Liver (tissue), 9 donors: Measurements from ENCODE around the gene SCARB1. TPM values are rescaled to one million over a fixed set of nuclear protein-coding genes. Genes with fewer than 3 reads are reported as not detected.

Experiments used
- DNase-seq: peaks from one replicate; pipeline ENCODE4 v3.0.0-alpha.2; 2017; ENCODE audit warnings: low spot score
- H3K27ac ChIP-seq, 2 donors: one replicate each; pipeline ENCODE4 v1.7.0; 2013; ENCODE audit warnings: inconsistent platforms in 2 of 2, low read length in 2 of 2, control low read depth in 1 of 2, low read depth in 1 of 2, mild to moderate bottlenecking in 1 of 2
- H3K27me3 ChIP-seq, 4 donors: one replicate each; pipeline versions ENCODE4 v1.6.1 to v1.7.0; 2013; ENCODE audit warnings: low read length in 3 of 4, inconsistent platforms in 1 of 4, mild to moderate bottlenecking in 1 of 4, moderate library complexity in 1 of 4; ENCODE audit not compliant: control insufficient read depth in 4 of 4, insufficient read depth in 4 of 4
- H3K36me3 ChIP-seq, 4 donors: one replicate each; pipeline versions ENCODE4 v1.6.1 to v1.7.0; 2013; ENCODE audit warnings: low read length in 3 of 4, mild to moderate bottlenecking in 3 of 4, low read depth in 1 of 4, moderate library complexity in 1 of 4; ENCODE audit not compliant: control insufficient read depth in 4 of 4, insufficient read depth in 3 of 4
- H3K4me1 ChIP-seq, 4 donors: one replicate each; pipeline versions ENCODE4 v1.6.1 to v1.7.0; 2013; ENCODE audit warnings: low read length in 3 of 4, mild to moderate bottlenecking in 3 of 4, moderate library complexity in 1 of 4; ENCODE audit not compliant: control insufficient read depth in 4 of 4, insufficient read depth in 4 of 4
- H3K4me3 ChIP-seq, 3 donors: one replicate each; pipeline versions ENCODE4 v1.6.1 to v1.7.0; 2013; ENCODE audit warnings: low read length in 3 of 3, control low read depth in 1 of 3, low read depth in 1 of 3, mild to moderate bottlenecking in 1 of 3
- H3K9ac ChIP-seq, 2 donors: one replicate each; pipeline ENCODE4 v1.7.0; 2013; ENCODE audit warnings: low read length in 2 of 2, mild to moderate bottlenecking in 2 of 2, moderate library complexity in 2 of 2, control low read depth in 1 of 2, low read depth in 1 of 2
- H3K9me3 ChIP-seq, 4 donors: one replicate each; pipeline versions ENCODE4 v1.6.1 to v1.7.0; 2013; ENCODE audit warnings: low read length in 3 of 4; ENCODE audit not compliant: control insufficient read depth in 4 of 4
- EGR1 ChIP-seq, 2 donors: IDR thresholded peaks; 2 replicates each; pipeline ENCODE4 v1.6.1; 2016 to 2018; ENCODE audit warnings: antibody characterized with exemption in 2 of 2, low read depth in 2 of 2
- FOXA1 ChIP-seq: IDR thresholded peaks from 2 replicates; pipeline ENCODE4 v1.6.1; 2016; ENCODE audit warnings: antibody characterized with exemption
- FOXA2 ChIP-seq: IDR thresholded peaks from 2 replicates; pipeline ENCODE4 v1.6.1; 2016; ENCODE audit warnings: antibody characterized with exemption
- GABPA ChIP-seq, 2 donors: IDR thresholded peaks in 1 of 2; conservative IDR thresholded peaks in 1 of 2; 2 replicates each; pipeline ENCODE4 v1.6.1; 2016; ENCODE audit warnings: antibody characterized with exemption in 2 of 2, mild to moderate bottlenecking in 1 of 2, moderate library complexity in 1 of 2
- HNF4A ChIP-seq, 2 donors: conservative IDR thresholded peaks; 2 replicates each; pipeline ENCODE4 v1.6.1; 2016; ENCODE audit warnings: antibody characterized with exemption in 2 of 2, mild to moderate bottlenecking in 2 of 2
- HNF4G ChIP-seq: IDR thresholded peaks from 2 replicates; pipeline ENCODE4 v1.6.1; 2016; ENCODE audit warnings: antibody characterized with exemption
- JUND ChIP-seq, 2 donors: IDR thresholded peaks; 2 replicates each; pipeline ENCODE4 v1.6.1; 2016; ENCODE audit warnings: antibody characterized with exemption in 2 of 2
- NR2F2 ChIP-seq: IDR thresholded peaks from 2 replicates; pipeline ENCODE4 v1.6.1; 2016; ENCODE audit warnings: antibody characterized with exemption
- RAD21 ChIP-seq, 2 donors: IDR thresholded peaks; 2 replicates each; pipeline ENCODE4 v1.6.1; 2016; ENCODE audit warnings: antibody characterized with exemption in 2 of 2, mild to moderate bottlenecking in 2 of 2
- RXRA ChIP-seq, 2 donors: IDR thresholded peaks; 2 replicates each; pipeline ENCODE4 v1.6.1; 2017 to 2018; ENCODE audit warnings: antibody characterized with exemption in 2 of 2, mild to moderate bottlenecking in 1 of 2
- SP1 ChIP-seq: IDR thresholded peaks from 2 replicates; pipeline ENCODE4 v1.6.1; 2018; ENCODE audit warnings: antibody characterized with exemption, mild to moderate bottlenecking
- TAF1 ChIP-seq: conservative IDR thresholded peaks from 2 replicates; pipeline ENCODE4 v1.6.1; 2016; ENCODE audit warnings: antibody characterized with exemption, mild to moderate bottlenecking
- YY1 ChIP-seq: IDR thresholded peaks from 2 replicates; pipeline ENCODE4 v1.6.1; 2016; ENCODE audit warnings: antibody characterized with exemption, mild to moderate bottlenecking
- WGBS: extraction: QIAGEN DNeasy Blood & Tissue Kit; methylation state at CpG from one replicate; pipeline ENCODE4 v1.1.7; 2013; 5-methylcytosine and 5-hydroxymethylcytosine counted together
- polyA plus RNA-seq, 2 donors: library from polyadenylated mRNA; stranded (reverse) in 1 of 2; unstranded in 1 of 2; fragments of 200-250 nt in 1 of 2; fragments of >200 nt in 1 of 2; fragmentation: Nextera tagmentation in 1 of 2; extraction: Ambion mirVana in 1 of 2; gene quantifications; one replicate each; pipeline versions ENCODE4 v1.2.1 to v1.2.3, GENCODE V29; 2013 to 2015
- total RNA-seq, 2 donors: library from RNA; depleted of rRNA; stranded (reverse); fragments of >200 nt; gene quantifications; one replicate each; pipeline ENCODE4 v1.2.3, GENCODE V29; 2014
- TF ChIP-seq, protein P1 (sequence below): IDR thresholded peaks from 2 replicates; pipeline ENCODE4 v1.6.1; 2016; ENCODE audit warnings: antibody characterized with exemption
- TF ChIP-seq, protein P2 (sequence below): IDR thresholded peaks from 2 replicates; pipeline ENCODE4 v1.6.1; 2016; ENCODE audit warnings: antibody characterized with exemption, mild to moderate bottlenecking
- TF ChIP-seq, protein P3 (sequence below): IDR thresholded peaks from 2 replicates; pipeline ENCODE4 v1.6.1; 2016; ENCODE audit warnings: antibody characterized with exemption
- TF ChIP-seq, protein P4 (sequence below): fragments of 150-350 bp; IDR thresholded peaks from 2 replicates; pipeline ENCODE4 v1.5.1; 2017; ENCODE audit warnings: improper control_type of control experiment, low read depth, low read length; ENCODE audit not compliant: missing input control
- TF ChIP-seq, protein P5 (sequence below): IDR thresholded peaks from 2 replicates; pipeline ENCODE4 v1.6.1; 2016; ENCODE audit warnings: antibody characterized with exemption
- donor health status: healthy.
- donor health status: healthy.
- donor health status: healthy.
- donor health status: healthy.
- donor health status: healthy.

SCARB1 gene
- total and polyA plus RNA-seq, 4 donors, result 85.3 to 289 (median 141) TPM

DNA sequence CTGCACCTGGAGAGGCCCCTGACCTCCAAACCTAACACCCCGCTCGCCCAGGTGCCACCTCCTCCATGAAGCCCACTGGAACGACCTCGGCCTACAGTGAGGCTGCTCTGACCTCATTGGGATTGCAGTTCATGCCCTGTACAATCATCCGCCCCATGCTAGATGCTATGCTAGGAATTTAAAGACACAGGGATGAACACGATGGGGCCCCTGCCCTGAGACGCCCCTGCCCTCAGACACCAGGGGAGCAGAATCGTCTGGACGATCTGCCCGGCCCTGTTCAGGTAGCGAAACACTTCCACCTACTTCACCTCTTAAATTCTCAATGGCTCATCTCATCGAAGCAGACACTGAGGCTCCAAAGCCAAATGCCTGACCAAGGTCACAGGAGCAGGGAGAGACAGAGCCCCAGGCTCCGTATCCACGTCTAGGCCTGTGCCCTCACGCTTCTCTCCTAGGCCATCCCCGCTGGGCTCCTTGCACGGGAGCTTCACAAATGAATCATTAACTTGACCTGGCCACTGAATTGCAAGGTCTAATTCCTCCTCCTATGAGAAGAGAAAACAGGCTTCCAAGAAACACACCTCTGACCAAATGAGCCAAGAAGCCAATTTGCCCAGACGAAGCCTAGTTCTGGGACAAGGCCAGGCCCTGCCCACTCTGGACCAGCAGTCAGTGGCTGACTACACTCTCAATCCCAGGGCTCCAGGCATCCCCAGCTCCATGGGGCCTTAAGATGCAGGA is 35.2 kb downstream of the SCARB1 start:
- H3K9ac ChIP-seq, result peak overlapping the region; percentile 31 to 66

More for the DNA sequence above, 35.2 kb downstream of the SCARB1 start:
- Histone ChIP-seq H3K27me3 (no peaks in the 10 kb centered on the region), H3K27ac (peak overlapping the region; percentile 90), H3K4me3 (peak overlapping the region; percentile 18 to 42 (median 19)), H3K4me1 (peaks cover 9 to 62% (median 49%) of the 10 kb centered on the region in 4 donors), H3K36me3 (no peaks in the 10 kb centered on the region), H3K9me3 (no peaks in the 10 kb centered on the region)
- no peak for DNase-seq
- WGBS, result 39% methylated on average over 18 of the region's 18 CpGs
- peak; percentile 53 for TF ChIP-seq NR2F2
- TF ChIP-seq EGR1 (IDR thresholded peaks at IDR 0.05; ENCODE audit: low read depth in 2 of 2), result no peak
- TF ChIP-seq HNF4A (conservative IDR thresholded peaks at IDR 0.05), result peak; percentile 87 to 88
- TF ChIP-seq, protein P1, sequence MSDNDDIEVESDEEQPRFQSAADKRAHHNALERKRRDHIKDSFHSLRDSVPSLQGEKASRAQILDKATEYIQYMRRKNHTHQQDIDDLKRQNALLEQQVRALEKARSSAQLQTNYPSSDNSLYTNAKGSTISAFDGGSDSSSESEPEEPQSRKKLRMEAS, result peak; percentile 60
- TF ChIP-seq GABPA (IDR thresholded peaks at IDR 0.05 in 1 of 2, conservative IDR thresholded peaks at IDR 0.05 in 1 of 2), result peak in 1 of 2 donors; percentile 28
- TF ChIP-seq, protein P2, sequence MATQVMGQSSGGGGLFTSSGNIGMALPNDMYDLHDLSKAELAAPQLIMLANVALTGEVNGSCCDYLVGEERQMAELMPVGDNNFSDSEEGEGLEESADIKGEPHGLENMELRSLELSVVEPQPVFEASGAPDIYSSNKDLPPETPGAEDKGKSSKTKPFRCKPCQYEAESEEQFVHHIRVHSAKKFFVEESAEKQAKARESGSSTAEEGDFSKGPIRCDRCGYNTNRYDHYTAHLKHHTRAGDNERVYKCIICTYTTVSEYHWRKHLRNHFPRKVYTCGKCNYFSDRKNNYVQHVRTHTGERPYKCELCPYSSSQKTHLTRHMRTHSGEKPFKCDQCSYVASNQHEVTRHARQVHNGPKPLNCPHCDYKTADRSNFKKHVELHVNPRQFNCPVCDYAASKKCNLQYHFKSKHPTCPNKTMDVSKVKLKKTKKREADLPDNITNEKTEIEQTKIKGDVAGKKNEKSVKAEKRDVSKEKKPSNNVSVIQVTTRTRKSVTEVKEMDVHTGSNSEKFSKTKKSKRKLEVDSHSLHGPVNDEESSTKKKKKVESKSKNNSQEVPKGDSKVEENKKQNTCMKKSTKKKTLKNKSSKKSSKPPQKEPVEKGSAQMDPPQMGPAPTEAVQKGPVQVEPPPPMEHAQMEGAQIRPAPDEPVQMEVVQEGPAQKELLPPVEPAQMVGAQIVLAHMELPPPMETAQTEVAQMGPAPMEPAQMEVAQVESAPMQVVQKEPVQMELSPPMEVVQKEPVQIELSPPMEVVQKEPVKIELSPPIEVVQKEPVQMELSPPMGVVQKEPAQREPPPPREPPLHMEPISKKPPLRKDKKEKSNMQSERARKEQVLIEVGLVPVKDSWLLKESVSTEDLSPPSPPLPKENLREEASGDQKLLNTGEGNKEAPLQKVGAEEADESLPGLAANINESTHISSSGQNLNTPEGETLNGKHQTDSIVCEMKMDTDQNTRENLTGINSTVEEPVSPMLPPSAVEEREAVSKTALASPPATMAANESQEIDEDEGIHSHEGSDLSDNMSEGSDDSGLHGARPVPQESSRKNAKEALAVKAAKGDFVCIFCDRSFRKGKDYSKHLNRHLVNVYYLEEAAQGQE, result peak; percentile 68
- TF ChIP-seq FOXA2, result peak; percentile 48
- peak; percentile 90 to 92 for TF ChIP-seq JUND (IDR thresholded peaks at IDR 0.05)
- peak; percentile 70 for TF ChIP-seq HNF4G
- TF ChIP-seq, protein P3, sequence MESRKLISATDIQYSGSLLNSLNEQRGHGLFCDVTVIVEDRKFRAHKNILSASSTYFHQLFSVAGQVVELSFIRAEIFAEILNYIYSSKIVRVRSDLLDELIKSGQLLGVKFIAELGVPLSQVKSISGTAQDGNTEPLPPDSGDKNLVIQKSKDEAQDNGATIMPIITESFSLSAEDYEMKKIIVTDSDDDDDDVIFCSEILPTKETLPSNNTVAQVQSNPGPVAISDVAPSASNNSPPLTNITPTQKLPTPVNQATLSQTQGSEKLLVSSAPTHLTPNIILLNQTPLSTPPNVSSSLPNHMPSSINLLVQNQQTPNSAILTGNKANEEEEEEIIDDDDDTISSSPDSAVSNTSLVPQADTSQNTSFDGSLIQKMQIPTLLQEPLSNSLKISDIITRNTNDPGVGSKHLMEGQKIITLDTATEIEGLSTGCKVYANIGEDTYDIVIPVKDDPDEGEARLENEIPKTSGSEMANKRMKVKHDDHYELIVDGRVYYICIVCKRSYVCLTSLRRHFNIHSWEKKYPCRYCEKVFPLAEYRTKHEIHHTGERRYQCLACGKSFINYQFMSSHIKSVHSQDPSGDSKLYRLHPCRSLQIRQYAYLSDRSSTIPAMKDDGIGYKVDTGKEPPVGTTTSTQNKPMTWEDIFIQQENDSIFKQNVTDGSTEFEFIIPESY, result peak; percentile 37
- TF ChIP-seq RXRA (IDR thresholded peaks at IDR 0.05), result peak; percentile 82 to 88
- TF ChIP-seq SP1, result peak; percentile 88
- peak; percentile 22 for TF ChIP-seq FOXA1
- peak; percentile 41 to 55 for TF ChIP-seq RAD21 (IDR thresholded peaks at IDR 0.05)
- TF ChIP-seq YY1, result peak; percentile 48
- no peak for TF ChIP-seq TAF1
- TF ChIP-seq, protein P4, sequence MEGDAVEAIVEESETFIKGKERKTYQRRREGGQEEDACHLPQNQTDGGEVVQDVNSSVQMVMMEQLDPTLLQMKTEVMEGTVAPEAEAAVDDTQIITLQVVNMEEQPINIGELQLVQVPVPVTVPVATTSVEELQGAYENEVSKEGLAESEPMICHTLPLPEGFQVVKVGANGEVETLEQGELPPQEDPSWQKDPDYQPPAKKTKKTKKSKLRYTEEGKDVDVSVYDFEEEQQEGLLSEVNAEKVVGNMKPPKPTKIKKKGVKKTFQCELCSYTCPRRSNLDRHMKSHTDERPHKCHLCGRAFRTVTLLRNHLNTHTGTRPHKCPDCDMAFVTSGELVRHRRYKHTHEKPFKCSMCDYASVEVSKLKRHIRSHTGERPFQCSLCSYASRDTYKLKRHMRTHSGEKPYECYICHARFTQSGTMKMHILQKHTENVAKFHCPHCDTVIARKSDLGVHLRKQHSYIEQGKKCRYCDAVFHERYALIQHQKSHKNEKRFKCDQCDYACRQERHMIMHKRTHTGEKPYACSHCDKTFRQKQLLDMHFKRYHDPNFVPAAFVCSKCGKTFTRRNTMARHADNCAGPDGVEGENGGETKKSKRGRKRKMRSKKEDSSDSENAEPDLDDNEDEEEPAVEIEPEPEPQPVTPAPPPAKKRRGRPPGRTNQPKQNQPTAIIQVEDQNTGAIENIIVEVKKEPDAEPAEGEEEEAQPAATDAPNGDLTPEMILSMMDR, result no peak
- TF ChIP-seq, protein P5, sequence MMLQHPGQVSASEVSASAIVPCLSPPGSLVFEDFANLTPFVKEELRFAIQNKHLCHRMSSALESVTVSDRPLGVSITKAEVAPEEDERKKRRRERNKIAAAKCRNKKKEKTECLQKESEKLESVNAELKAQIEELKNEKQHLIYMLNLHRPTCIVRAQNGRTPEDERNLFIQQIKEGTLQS, result no peak
